ENCODE results near the gene MAU2.

Gene MAU2

GRCh38 chr19:19304186-19304965, 16.3 kb upstream of the MAU2 start:
- DNase-seq (ENCODE audit: insufficient read length, low spot score) (no peak), FAIRE-seq (no peak)
- TF ChIP-seq PAX5 (IDR thresholded peaks at IDR 0.05; ENCODE audit: insufficient read depth, low read length, severe bottlenecking) = no peak
- no peak for TF ChIP-seq POLR2AphosphoS5 (IDR thresholded peaks at IDR 0.05; ENCODE audit: low read depth, low read length)
- no peak for TF ChIP-seq TAF1 (IDR thresholded peaks at IDR 0.05; ENCODE audit: low read depth, low read length)
- no peak for TF ChIP-seq POLR2A (IDR thresholded peaks at IDR 0.05; ENCODE audit: low read depth, low read length)
- no peak for TF ChIP-seq SPI1 (IDR thresholded peaks at IDR 0.05; ENCODE audit: low read depth, low read length)
- TF ChIP-seq POU2F2 (IDR thresholded peaks at IDR 0.05; ENCODE audit: low read depth, low read length) = no peak

GRCh38 chr19:19305066-19305465, 15.6 kb upstream of the MAU2 start:
- FAIRE-seq = no peak
- DNase-seq (ENCODE audit: insufficient read length, low spot score) = no peak

GRCh38 chr19:19305696-19306095, 14.9 kb upstream of the MAU2 start:
- TF ChIP-seq TAF1 (IDR thresholded peaks at IDR 0.05; ENCODE audit: low read depth, low read length) (no peak), POLR2A (IDR thresholded peaks at IDR 0.05; ENCODE audit: low read depth, low read length) (no peak), POU2F2 (IDR thresholded peaks at IDR 0.05; ENCODE audit: low read depth, low read length) (no peak), PAX5 (IDR thresholded peaks at IDR 0.05; ENCODE audit: insufficient read depth, low read length, severe bottlenecking) (no peak), POLR2AphosphoS5 (IDR thresholded peaks at IDR 0.05; ENCODE audit: low read depth, low read length) (no peak), SPI1 (IDR thresholded peaks at IDR 0.05; ENCODE audit: low read depth, low read length) (no peak)
- DNase-seq (ENCODE audit: insufficient read length, low spot score) = no peak
- FAIRE-seq = no peak

More at GRCh38 chr19:19305066-19305465, 15.6 kb upstream of the MAU2 start:
- TF ChIP-seq POLR2A (IDR thresholded peaks at IDR 0.05; ENCODE audit: low read depth, low read length) (no peak), PAX5 (IDR thresholded peaks at IDR 0.05; ENCODE audit: insufficient read depth, low read length, severe bottlenecking) (no peak), POLR2AphosphoS5 (IDR thresholded peaks at IDR 0.05; ENCODE audit: low read depth, low read length) (no peak), POU2F2 (IDR thresholded peaks at IDR 0.05; ENCODE audit: low read depth, low read length) (no peak), TAF1 (IDR thresholded peaks at IDR 0.05; ENCODE audit: low read depth, low read length) (no peak), SPI1 (IDR thresholded peaks at IDR 0.05; ENCODE audit: low read depth, low read length) (no peak)

- TF ChIP-seq POLR2A (IDR thresholded peaks at IDR 0.05; ENCODE audit: low read depth, low read length) (no peak), POLR2AphosphoS5 (IDR thresholded peaks at IDR 0.05; ENCODE audit: low read depth, low read length) (no peak), SPI1 (IDR thresholded peaks at IDR 0.05; ENCODE audit: low read depth, low read length) (no peak), PAX5 (IDR thresholded peaks at IDR 0.05; ENCODE audit: insufficient read depth, low read length, severe bottlenecking) (no peak), TAF1 (IDR thresholded peaks at IDR 0.05; ENCODE audit: low read depth, low read length) (no peak), POU2F2 (IDR thresholded peaks at IDR 0.05; ENCODE audit: low read depth, low read length) (no peak)
- FAIRE-seq = no peak
- DNase-seq (ENCODE audit: insufficient read length, low spot score) = no peak
Observed at GRCh38 chr19:19306191-19306590, 14.4 kb upstream of the MAU2 start.

GRCh38 chr19:19308373-19308772, 12.3 kb upstream of the MAU2 start:
- DNase-seq (ENCODE audit: insufficient read length, low spot score) (no peak), FAIRE-seq (no peak)
- TF ChIP-seq POLR2A (IDR thresholded peaks at IDR 0.05; ENCODE audit: low read depth, low read length) (no peak), TAF1 (IDR thresholded peaks at IDR 0.05; ENCODE audit: low read depth, low read length) (no peak), POLR2AphosphoS5 (IDR thresholded peaks at IDR 0.05; ENCODE audit: low read depth, low read length) (no peak), PAX5 (IDR thresholded peaks at IDR 0.05; ENCODE audit: insufficient read depth, low read length, severe bottlenecking) (no peak), SPI1 (IDR thresholded peaks at IDR 0.05; ENCODE audit: low read depth, low read length) (no peak), POU2F2 (IDR thresholded peaks at IDR 0.05; ENCODE audit: low read depth, low read length) (no peak)

GRCh38 chr19:19315444-19315843, 5.2 kb upstream of the MAU2 start:
- DNase-seq (ENCODE audit: insufficient read length, low spot score) (peak; percentile 5), FAIRE-seq (no peak)
- no peak for TF ChIP-seq SPI1 (IDR thresholded peaks at IDR 0.05; ENCODE audit: low read depth, low read length)
- TF ChIP-seq POLR2AphosphoS5 (IDR thresholded peaks at IDR 0.05; ENCODE audit: low read depth, low read length) = no peak
- TF ChIP-seq POU2F2 (IDR thresholded peaks at IDR 0.05; ENCODE audit: low read depth, low read length) = no peak
- no peak for TF ChIP-seq POLR2A (IDR thresholded peaks at IDR 0.05; ENCODE audit: low read depth, low read length)
- TF ChIP-seq PAX5 (IDR thresholded peaks at IDR 0.05; ENCODE audit: insufficient read depth, low read length, severe bottlenecking) = no peak
- no peak for TF ChIP-seq TAF1 (IDR thresholded peaks at IDR 0.05; ENCODE audit: low read depth, low read length)

- TF ChIP-seq PAX5 (IDR thresholded peaks at IDR 0.05; ENCODE audit: insufficient read depth, low read length, severe bottlenecking) (no peak), POU2F2 (IDR thresholded peaks at IDR 0.05; ENCODE audit: low read depth, low read length) (no peak), TAF1 (IDR thresholded peaks at IDR 0.05; ENCODE audit: low read depth, low read length) (no peak), SPI1 (IDR thresholded peaks at IDR 0.05; ENCODE audit: low read depth, low read length) (no peak), POLR2A (IDR thresholded peaks at IDR 0.05; ENCODE audit: low read depth, low read length) (no peak), POLR2AphosphoS5 (IDR thresholded peaks at IDR 0.05; ENCODE audit: low read depth, low read length) (no peak)
- FAIRE-seq = no peak
- DNase-seq (ENCODE audit: insufficient read length, low spot score) = no peak
Observed at GRCh38 chr19:19316082-19316481, 4.5 kb upstream of the MAU2 start.

- TF ChIP-seq TAF1 (IDR thresholded peaks at IDR 0.05; ENCODE audit: low read depth, low read length) (no peak), SPI1 (IDR thresholded peaks at IDR 0.05; ENCODE audit: low read depth, low read length) (no peak), POU2F2 (IDR thresholded peaks at IDR 0.05; ENCODE audit: low read depth, low read length) (no peak), PAX5 (IDR thresholded peaks at IDR 0.05; ENCODE audit: insufficient read depth, low read length, severe bottlenecking) (no peak), POLR2AphosphoS5 (IDR thresholded peaks at IDR 0.05; ENCODE audit: low read depth, low read length) (no peak), POLR2A (IDR thresholded peaks at IDR 0.05; ENCODE audit: low read depth, low read length) (no peak)
- FAIRE-seq (peak; percentile 62), DNase-seq (ENCODE audit: insufficient read length, low spot score) (peak; percentile 5)
Observed at GRCh38 chr19:19319732-19320360, 783 bp upstream of the MAU2 start.

GRCh38 chr19:19321141-19321577, 530 bp downstream of the MAU2 start:
- DNase-seq (ENCODE audit: insufficient read length, low spot score) (no peak), FAIRE-seq (peak; percentile 16)
- TF ChIP-seq TAF1 (IDR thresholded peaks at IDR 0.05; ENCODE audit: low read depth, low read length) (no peak), POLR2AphosphoS5 (IDR thresholded peaks at IDR 0.05; ENCODE audit: low read depth, low read length) (no peak), POU2F2 (IDR thresholded peaks at IDR 0.05; ENCODE audit: low read depth, low read length) (no peak), POLR2A (IDR thresholded peaks at IDR 0.05; ENCODE audit: low read depth, low read length) (no peak), SPI1 (IDR thresholded peaks at IDR 0.05; ENCODE audit: low read depth, low read length) (no peak), PAX5 (IDR thresholded peaks at IDR 0.05; ENCODE audit: insufficient read depth, low read length, severe bottlenecking) (no peak)

Measured in GM12891 (cell line).